Endodermal cell (in vitro differentiated cells): ENCODE measurements around the gene BAHD1. TPM values are rescaled to one million over a fixed set of nuclear protein-coding genes. Genes with fewer than 3 reads are reported as not detected.

ENCODE experiments used
- DNase-seq: peaks from one replicate; pipeline ENCODE4 v3.0.0-alpha.2; 2017
- H3K27ac ChIP-seq: 2 replicates; pipeline ENCODE4 v1.5.1; 2013; ENCODE audit warnings: mild to moderate bottlenecking, low read depth, low read length, moderate library complexity
- H3K27me3 ChIP-seq: 2 replicates; pipeline ENCODE4 v1.6.1; 2013; ENCODE audit warnings: mild to moderate bottlenecking, low read length, moderate library complexity; ENCODE audit not compliant: insufficient read depth, control insufficient read depth, poor library complexity, severe bottlenecking
- H3K36me3 ChIP-seq: 2 replicates; pipeline ENCODE4 v1.7.0; 2013; ENCODE audit warnings: mild to moderate bottlenecking, low read length, moderate library complexity; ENCODE audit not compliant: control insufficient read depth, insufficient read depth
- H3K4me1 ChIP-seq: one replicate; pipeline ENCODE4 v1.7.0; 2013; ENCODE audit warnings: low read length; ENCODE audit not compliant: control insufficient read depth, insufficient read depth
- H3K4me3 ChIP-seq: 2 replicates; pipeline ENCODE4 v1.5.1; 2013; ENCODE audit warnings: mild to moderate bottlenecking, low read length, moderate library complexity
- H3K9ac ChIP-seq: 2 replicates; pipeline ENCODE4 v1.6.1; 2013; ENCODE audit warnings: mild to moderate bottlenecking, low read length, moderate library complexity; ENCODE audit not compliant: poor library complexity, severe bottlenecking; ENCODE audit errors: extremely low read depth
- H3K9me3 ChIP-seq: 2 replicates; pipeline ENCODE4 v1.6.1; 2013; ENCODE audit warnings: mild to moderate bottlenecking, low read length, moderate library complexity; ENCODE audit not compliant: control insufficient read depth
- H3K27ac Mint-ChIP-seq: 2 replicates; pipeline ENCODE4 v1.8.0; 2020; ENCODE audit warnings: mixed read lengths
- H3K27me3 Mint-ChIP-seq: 2 replicates; pipeline ENCODE4 v1.8.0; 2021; ENCODE audit warnings: mild to moderate bottlenecking, mixed read lengths; ENCODE audit not compliant: insufficient read depth
- H3K36me3 Mint-ChIP-seq: 2 replicates; pipeline ENCODE4 v1.8.0; 2020; ENCODE audit warnings: low read depth, mixed read lengths
- H3K4me1 Mint-ChIP-seq: 2 replicates; pipeline ENCODE4 v1.8.0; 2020; ENCODE audit warnings: mixed read lengths
- H3K4me3 Mint-ChIP-seq: 2 replicates; pipeline ENCODE4 v1.8.0; 2020; ENCODE audit warnings: mild to moderate bottlenecking, moderate library complexity, mixed read lengths
- H3K9me3 Mint-ChIP-seq: 2 replicates; pipeline ENCODE4 v1.8.0; 2020; ENCODE audit warnings: mild to moderate bottlenecking, mixed read lengths
- CTCF ChIP-seq: fragments of 200-600 bp; sonication (generic); conservative IDR thresholded peaks from 2 replicates; pipeline ENCODE4 v1.5.0; 2021; ENCODE audit warnings: antibody characterized with exemption, mild to moderate bottlenecking
- WGBS, 2 experiments: methylation state at CpG; one replicate each; pipeline versions ENCODE4 v1.1.5 to v1.1.7; 2013; ENCODE audit warnings: missing lambda C conversion rate in 2 of 2, mixed read lengths in 1 of 2; ENCODE audit not compliant: insufficient coverage in 1 of 2, insufficient read length in 1 of 2; 5-methylcytosine and 5-hydroxymethylcytosine counted together
- total RNA-seq, 2 donors: library from RNA; stranded (reverse); fragmentation: NEBNext Ultra II Directional in 1 of 2; extraction: Animal tissue kit (Norgen Biotek cat#: 25700) in 1 of 2; gene quantifications; 2 replicates in 1 of 2; 3 replicates in 1 of 2; pipeline ENCODE4 v1.2.1, GENCODE V29; 2021

Gene BAHD1
- total RNA-seq, 2 donors from 2014 or later, result 23.5 to 30.1 TPM

DNA sequence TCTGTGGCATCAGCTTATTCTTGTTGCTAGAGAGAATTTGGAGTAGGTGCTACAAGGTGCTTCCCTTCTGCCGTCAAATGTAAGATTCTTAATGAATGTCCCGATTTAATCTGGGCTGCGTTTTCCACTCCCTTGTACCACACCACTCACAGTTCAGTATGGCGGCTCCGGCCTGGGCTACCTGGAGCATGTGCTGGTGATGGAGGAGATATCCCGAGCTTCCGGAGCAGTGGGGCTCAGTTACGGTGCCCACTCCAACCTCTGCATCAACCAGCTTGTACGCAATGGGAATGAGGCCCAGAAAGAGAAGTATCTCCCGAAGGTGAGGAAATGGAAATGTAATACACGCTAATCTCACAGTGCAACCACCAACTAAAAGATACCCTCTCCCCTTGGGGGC is 30.3 kb upstream of the BAHD1 start:
- no peaks in the 10 kb centered on the region for H3K4me1 ChIP-seq
- no peak overlapping the region for H3K27ac ChIP-seq
- no peaks in the 10 kb centered on the region for H3K27me3 ChIP-seq
- no peak for TF ChIP-seq CTCF
- H3K27me3 Mint-ChIP-seq, result no peaks in the 10 kb centered on the region
- no peak overlapping the region for H3K9ac ChIP-seq
- H3K4me1 Mint-ChIP-seq, result peaks cover 10% of the 10 kb centered on the region
- H3K36me3 ChIP-seq, result peaks cover 76% of the 10 kb centered on the region
- H3K9me3 Mint-ChIP-seq, result no peaks in the 10 kb centered on the region
- H3K9me3 ChIP-seq, result no peaks in the 10 kb centered on the region
- no peak overlapping the region for H3K4me3 Mint-ChIP-seq
- 97% methylated on average over 11 of the region's 11 CpGs; no CpG with 5 or more reads in 1 of the 2 experiments for WGBS, 2 experiments
- H3K4me3 ChIP-seq, result no peak overlapping the region
- peaks cover 65% of the 10 kb centered on the region for H3K36me3 Mint-ChIP-seq
- DNase-seq, result no peak
- no peak overlapping the region for H3K27ac Mint-ChIP-seq

GRCh38 chr15:40412095-40412759 is 28.5 kb upstream of the BAHD1 start:
- Histone ChIP-seq H3K4me1 (no peaks in the 10 kb centered on the region), H3K4me3 (no peak overlapping the region), H3K27ac (no peak overlapping the region), H3K27me3 (no peaks in the 10 kb centered on the region), H3K9me3 (no peaks in the 10 kb centered on the region), H3K36me3 (peaks cover 81% of the 10 kb centered on the region), H3K9ac (no peak overlapping the region)
- no peak for TF ChIP-seq CTCF
- Mint-ChIP-seq H3K4me3 (no peak overlapping the region), H3K36me3 (peaks cover 74% of the 10 kb centered on the region), H3K9me3 (no peaks in the 10 kb centered on the region), H3K4me1 (peaks cover 4% of the 10 kb centered on the region), H3K27me3 (no peaks in the 10 kb centered on the region), H3K27ac (no peak overlapping the region)
- WGBS, 2 experiments, result 91 to 96% methylated on average over 5 to 7 of the region's 7 CpGs
- no peak for DNase-seq

- no peak for DNase-seq
- Mint-ChIP-seq H3K4me1 (no peaks in the 10 kb centered on the region), H3K9me3 (no peaks in the 10 kb centered on the region), H3K36me3 (peaks cover 72% of the 10 kb centered on the region), H3K27me3 (no peaks in the 10 kb centered on the region), H3K4me3 (no peak overlapping the region), H3K27ac (no peak overlapping the region)
- Histone ChIP-seq H3K4me1 (no peaks in the 10 kb centered on the region), H3K27ac (no peak overlapping the region), H3K36me3 (peaks cover 77% of the 10 kb centered on the region), H3K27me3 (no peaks in the 10 kb centered on the region), H3K9me3 (no peaks in the 10 kb centered on the region), H3K4me3 (no peak overlapping the region), H3K9ac (no peak overlapping the region)
- no peak for TF ChIP-seq CTCF
- WGBS, 2 experiments, result 92 to 95% methylated on average over 8 to 9 of the region's 9 CpGs
These were observed 27.7 kb upstream of the BAHD1 start for GRCh38 chr15:40413036-40413435.
